HG02623 (cell line): ENCODE data around the gene FBXW8.
"Not testable (repeated sequence)": the region's sequence is repeated elsewhere in the genome, so short reads cannot be mapped to it uniquely, and the experiment has no call there.

Experiments used
- ATAC-seq: cut with Tn5 transposase; IDR thresholded peaks from one replicate; pipeline ENCODE4 v1.9.1; 2021; ENCODE audit warnings: moderate library complexity; ENCODE audit not compliant: unreplicated experiment

FBXW8 gene

GRCh38 chr12:117052386-117053049 lies 141.8 kb downstream of the FBXW8 start:
- ATAC-seq = no peak

GRCh38 chr12:117053050-117053400 lies 142.3 kb downstream of the FBXW8 start:
- no peak for ATAC-seq

- no peak for ATAC-seq
Observed at GRCh38 chr12:117053597-117054201, 142.9 kb downstream of the FBXW8 start.

- ATAC-seq = no peak
Observed at GRCh38 chr12:117054279-117054678, 143.5 kb downstream of the FBXW8 start.

- not testable (repeated sequence) for ATAC-seq
Observed at GRCh38 chr12:117057626-117058025, 146.9 kb downstream of the FBXW8 start.

GRCh38 chr12:117058442-117059072 lies 147.8 kb downstream of the FBXW8 start:
- no peak for ATAC-seq

- ATAC-seq = no peak
Observed at GRCh38 chr12:117059156-117059555, 148.4 kb downstream of the FBXW8 start.

- ATAC-seq = no peak
Observed at GRCh38 chr12:117060246-117060928, 149.6 kb downstream of the FBXW8 start.

- no peak for ATAC-seq
Observed at GRCh38 chr12:117060929-117061305, 150.2 kb downstream of the FBXW8 start.

- ATAC-seq = no peak
Observed at GRCh38 chr12:117061555-117062079, 150.9 kb downstream of the FBXW8 start.

GRCh38 chr12:117063162-117063911 lies 152.6 kb downstream of the FBXW8 start:
- peak; percentile 41 for ATAC-seq

- ATAC-seq = no peak
Observed at GRCh38 chr12:117064049-117064448, 153.3 kb downstream of the FBXW8 start.

- ATAC-seq = no peak
Observed at GRCh38 chr12:117064596-117064995, 153.8 kb downstream of the FBXW8 start.

- no peak for ATAC-seq
Observed at GRCh38 chr12:117067016-117067415, 156.3 kb downstream of the FBXW8 start.

- no peak for ATAC-seq
Observed at GRCh38 chr12:117067638-117068037, 156.9 kb downstream of the FBXW8 start.

GRCh38 chr12:117068492-117068891 lies 157.7 kb downstream of the FBXW8 start:
- ATAC-seq = no peak

- ATAC-seq = no peak
Observed at GRCh38 chr12:117069101-117069797, 158.5 kb downstream of the FBXW8 start.

- ATAC-seq = no peak
Observed at GRCh38 chr12:117069926-117070900, 159.5 kb downstream of the FBXW8 start.

- no peak for ATAC-seq
Observed at GRCh38 chr12:117071009-117071408, 160.3 kb downstream of the FBXW8 start.
